ENCODE results near the gene GTPBP6. TPM values are rescaled to one million over a fixed set of nuclear protein-coding genes. Genes with fewer than 3 reads are reported as not detected.

The GTPBP6 gene
- total and polyA plus RNA-seq, 2 experiments from 2014 or later: 41.4 to 66.8 TPM

GRCh38 chrX:362937-363620, 44.5 kb upstream of the GTPBP6 start:
- H3K4me2 ChIP-seq: no peak overlapping the region
- H3K27me3 ChIP-seq (ENCODE audit: insufficient read depth): no peaks in the 10 kb centered on the region
- TF ChIP-seq CREB1 (CRISPR knock-in tag; IDR thresholded peaks at IDR 0.05; ENCODE audit: low read depth) (no peak), NANOG (IDR thresholded peaks at IDR 0.05; ENCODE audit: borderline replicate concordance) (no peak), POLR2AphosphoS5 (IDR thresholded peaks at IDR 0.05; ENCODE audit: low read depth) (no peak), EZH2 (IDR thresholded peaks at IDR 0.05; ENCODE audit: low read depth, unreplicated experiment) (no peak), ZNF331 (CRISPR knock-in tag; IDR thresholded peaks at IDR 0.05; ENCODE audit: low read depth) (no peak), ZNF462 (CRISPR knock-in tag; IDR thresholded peaks at IDR 0.05) (no peak), EZH2phosphoT487 (IDR thresholded peaks at IDR 0.05; ENCODE audit: unreplicated experiment) (no peak), ETS1 (IDR thresholded peaks at IDR 0.05) (no peak), ZNF114 (CRISPR knock-in tag; IDR thresholded peaks at IDR 0.05) (no peak), STAT1 (IDR thresholded peaks at IDR 0.05; ENCODE audit: unreplicated experiment) (no peak), REST (IDR thresholded peaks at IDR 0.05; ENCODE audit: unreplicated experiment) (no peak), JUNB (IDR thresholded peaks at IDR 0.05; ENCODE audit: unreplicated experiment) (no peak)
- TF ChIP-seq, protein P1, sequence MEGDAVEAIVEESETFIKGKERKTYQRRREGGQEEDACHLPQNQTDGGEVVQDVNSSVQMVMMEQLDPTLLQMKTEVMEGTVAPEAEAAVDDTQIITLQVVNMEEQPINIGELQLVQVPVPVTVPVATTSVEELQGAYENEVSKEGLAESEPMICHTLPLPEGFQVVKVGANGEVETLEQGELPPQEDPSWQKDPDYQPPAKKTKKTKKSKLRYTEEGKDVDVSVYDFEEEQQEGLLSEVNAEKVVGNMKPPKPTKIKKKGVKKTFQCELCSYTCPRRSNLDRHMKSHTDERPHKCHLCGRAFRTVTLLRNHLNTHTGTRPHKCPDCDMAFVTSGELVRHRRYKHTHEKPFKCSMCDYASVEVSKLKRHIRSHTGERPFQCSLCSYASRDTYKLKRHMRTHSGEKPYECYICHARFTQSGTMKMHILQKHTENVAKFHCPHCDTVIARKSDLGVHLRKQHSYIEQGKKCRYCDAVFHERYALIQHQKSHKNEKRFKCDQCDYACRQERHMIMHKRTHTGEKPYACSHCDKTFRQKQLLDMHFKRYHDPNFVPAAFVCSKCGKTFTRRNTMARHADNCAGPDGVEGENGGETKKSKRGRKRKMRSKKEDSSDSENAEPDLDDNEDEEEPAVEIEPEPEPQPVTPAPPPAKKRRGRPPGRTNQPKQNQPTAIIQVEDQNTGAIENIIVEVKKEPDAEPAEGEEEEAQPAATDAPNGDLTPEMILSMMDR (conservative IDR thresholded peaks at IDR 0.05; ENCODE audit: low read depth in 2 of 2): no peak
- no peak overlapping the region for H3K4me3 Mint-ChIP-seq
- H3K36me3 Mint-ChIP-seq (ENCODE audit: low read depth): peaks cover 52% of the 10 kb centered on the region
- H3K4me1 ChIP-seq (ENCODE audit: insufficient read depth): no peaks in the 10 kb centered on the region
- H3K27ac ChIP-seq (ENCODE audit: low read depth): no peak overlapping the region
- peaks cover 3% of the 10 kb centered on the region; the same call in 2 of the 3 replicates for H3K4me1 Mint-ChIP-seq
- H3K27ac Mint-ChIP-seq: no peak overlapping the region
- H4K20me1 ChIP-seq (replicated peaks; ENCODE audit: insufficient read depth): peaks cover 21% of the 10 kb centered on the region
- DNase-seq (ENCODE audit: low spot score): no peak
- H3K79me2 ChIP-seq (replicated peaks; ENCODE audit: insufficient read depth): peaks cover 32% of the 10 kb centered on the region
- peaks cover 8% of the 10 kb centered on the region for H3K9me3 Mint-ChIP-seq
- no peak overlapping the region for H3K4me3 ChIP-seq
- H3K36me3 ChIP-seq (ENCODE audit: insufficient read depth): no peaks in the 10 kb centered on the region
- H2AFZ ChIP-seq: no peak overlapping the region
- no peaks in the 10 kb centered on the region for H3F3A ChIP-seq (replicated peaks; ENCODE audit: low read depth)
- H3K9me2 ChIP-seq (ENCODE audit: insufficient read depth): no peaks in the 10 kb centered on the region
- H3K27me3 Mint-ChIP-seq (ENCODE audit: insufficient read depth, low read depth, poor library complexity): peaks cover 12% of the 10 kb centered on the region
- no peak for ATAC-seq
